ENCODE results near the gene ANKRD23. TPM values are rescaled to one million over a fixed set of nuclear protein-coding genes. Genes with fewer than 3 reads are reported as not detected.

The ANKRD23 gene
- total and polyA plus RNA-seq, 2 of the 13 experiments (the other 11 are each of a cell fraction or from before 2014, with no cell fraction given), result 1.5 to 1.6 TPM

GRCh38 chr2:96816836-96817702, 26.8 kb downstream of the ANKRD23 start (continued):
- TF ChIP-seq ZNF264 (CRISPR knock-in tag; IDR thresholded peaks at IDR 0.05) (no peak), ZBTB10 (CRISPR knock-in tag; IDR thresholded peaks at IDR 0.05; ENCODE audit: borderline replicate concordance) (no peak), NR2C2 (CRISPR knock-in tag; IDR thresholded peaks at IDR 0.05; ENCODE audit: borderline replicate concordance) (peak; percentile 27; the same call in 1 of the 2 replicates), EZH2 (conservative IDR thresholded peaks at IDR 0.05; ENCODE audit: low read depth, low read length) (no peak), ZBTB14 (CRISPR knock-in tag; IDR thresholded peaks at IDR 0.05) (no peak), ASH2L (IDR thresholded peaks at IDR 0.05; ENCODE audit: insufficient read length, low read depth, low read length) (peak; percentile 23), ZNF530 (CRISPR knock-in tag; IDR thresholded peaks at IDR 0.05; ENCODE audit: low read depth) (no peak), MXI1 (IDR thresholded peaks at IDR 0.05; ENCODE audit: borderline replicate concordance, low read depth, low read length) (no peak), JARID2 (CRISPR knock-in tag; IDR thresholded peaks at IDR 0.05; ENCODE audit: insufficient replicate concordance) (no peak), ZNF839 (CRISPR knock-in tag; IDR thresholded peaks at IDR 0.05; ENCODE audit: borderline replicate concordance) (no peak; the same call in 1 of the 2 replicates), ZNF792 (CRISPR knock-in tag; IDR thresholded peaks at IDR 0.05) (no peak), MTERF4 (CRISPR knock-in tag; IDR thresholded peaks at IDR 0.05) (0 out of 2 replicates have a peak, but pooled peaks have one; percentile 42), SMYD3 (CRISPR knock-in tag; IDR thresholded peaks at IDR 0.05) (no peak), ZNF670 (CRISPR knock-in tag; IDR thresholded peaks at IDR 0.05; ENCODE audit: borderline replicate concordance) (no peak), ZNF703 (CRISPR knock-in tag; IDR thresholded peaks at IDR 0.05; ENCODE audit: borderline replicate concordance) (no peak), HNRNPLL (IDR thresholded peaks at IDR 0.05; ENCODE audit: low read depth, low read length, poor library complexity, severe bottlenecking) (no peak), ZMAT3 (CRISPR knock-in tag; conservative IDR thresholded peaks at IDR 0.05) (no peak; the same call in 1 of the 2 replicates), ZNF263 (CRISPR knock-in tag; IDR thresholded peaks at IDR 0.05) (peak; percentile 62), ZNF512B (CRISPR knock-in tag; IDR thresholded peaks at IDR 0.05; ENCODE audit: borderline replicate concordance) (no peak), ZNF296 (CRISPR knock-in tag; conservative IDR thresholded peaks at IDR 0.05) (peak; percentile 64; the same call in 1 of the 2 replicates), ELF3 (CRISPR knock-in tag; IDR thresholded peaks at IDR 0.05) (0 out of 2 replicates have a peak, but pooled peaks have one; percentile 24)

Data from HepG2 (cell line).